HTR-8/SVneo (cell line): ENCODE data around the gene DGCR2.
A peak's percentile ranks its signal among the peaks of the same experiment; 100 is the strongest.
"Not testable (repeated sequence)": the region's sequence is repeated elsewhere in the genome, so short reads cannot be mapped to it uniquely, and the experiment has no call there.

Experiments used
- DNase-seq: peaks from one replicate; pipeline ENCODE4 v3.0.0; 2011; ENCODE audit warnings: low spot score, mixed read lengths; ENCODE audit not compliant: insufficient read length
- FAIRE-seq: peaks from 2 replicates; lab custom pipeline; 2011; peaks lifted over from hg19 to GRCh38; lab: Jason Lieb, UNC

DGCR2 gene, protein sequence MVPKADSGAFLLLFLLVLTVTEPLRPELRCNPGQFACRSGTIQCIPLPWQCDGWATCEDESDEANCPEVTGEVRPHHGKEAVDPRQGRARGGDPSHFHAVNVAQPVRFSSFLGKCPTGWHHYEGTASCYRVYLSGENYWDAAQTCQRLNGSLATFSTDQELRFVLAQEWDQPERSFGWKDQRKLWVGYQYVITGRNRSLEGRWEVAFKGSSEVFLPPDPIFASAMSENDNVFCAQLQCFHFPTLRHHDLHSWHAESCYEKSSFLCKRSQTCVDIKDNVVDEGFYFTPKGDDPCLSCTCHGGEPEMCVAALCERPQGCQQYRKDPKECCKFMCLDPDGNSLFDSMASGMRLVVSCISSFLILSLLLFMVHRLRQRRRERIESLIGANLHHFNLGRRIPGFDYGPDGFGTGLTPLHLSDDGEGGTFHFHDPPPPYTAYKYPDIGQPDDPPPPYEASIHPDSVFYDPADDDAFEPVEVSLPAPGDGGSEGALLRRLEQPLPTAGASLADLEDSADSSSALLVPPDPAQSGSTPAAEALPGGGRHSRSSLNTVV

DNA sequence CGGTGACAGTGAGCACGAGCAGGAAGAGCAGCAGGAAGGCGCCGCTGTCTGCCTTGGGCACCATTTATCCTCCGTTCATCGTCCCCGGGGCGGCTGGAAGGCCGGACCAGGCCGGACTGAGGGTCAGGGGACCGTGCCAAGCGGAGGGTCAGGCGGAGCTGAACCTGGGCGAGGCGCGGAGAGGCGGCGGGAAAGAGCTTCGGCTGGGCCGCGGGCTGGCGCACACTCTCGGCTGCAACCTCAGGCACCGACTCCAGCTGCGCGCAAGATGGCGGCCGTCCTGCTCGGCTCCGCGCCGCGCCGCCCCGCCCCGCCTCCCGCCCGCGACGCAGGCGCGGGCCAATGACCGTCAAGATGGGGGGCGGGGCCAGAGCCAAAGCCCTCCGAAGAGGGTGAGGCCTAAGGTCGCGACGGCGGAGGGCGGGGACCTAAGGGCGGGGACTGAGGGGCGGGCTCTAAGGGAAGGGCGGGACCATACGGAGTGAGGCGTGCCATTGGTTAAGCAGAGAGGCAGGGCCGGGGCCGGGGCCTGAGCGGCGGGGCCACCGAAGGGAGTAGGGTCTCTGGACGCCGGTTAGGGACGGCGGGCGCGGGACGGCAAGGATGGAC lies at the start of gene DGCR2:
DGCR2 (minus strand) TSS at position 270 of the 609 bp plus-strand sequence; CDS start at position 64, 206 bp downstream.
- peak; percentile 71 for FAIRE-seq
- peak; percentile 93 for DNase-seq

DNA sequence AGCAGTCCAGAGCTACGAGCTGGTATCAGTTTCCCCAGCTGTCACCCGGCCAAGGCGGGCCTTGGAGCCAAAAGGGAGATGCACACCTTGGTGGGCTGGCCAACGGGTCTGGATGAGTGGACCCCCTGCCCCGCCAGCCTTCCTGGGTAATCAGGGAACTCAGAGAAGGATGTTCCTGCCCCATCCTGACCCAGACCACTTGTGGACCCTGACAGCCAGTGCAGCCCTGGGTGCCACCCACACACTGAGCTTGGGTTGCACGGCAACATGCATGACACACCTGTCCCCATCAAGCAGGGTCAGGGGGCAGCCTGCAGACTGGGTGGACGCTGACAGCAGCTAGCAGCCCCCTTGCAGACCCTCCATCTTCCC lies 47.7 kb upstream of the DGCR2 start:
- FAIRE-seq (no peak), DNase-seq (no peak)

DNA sequence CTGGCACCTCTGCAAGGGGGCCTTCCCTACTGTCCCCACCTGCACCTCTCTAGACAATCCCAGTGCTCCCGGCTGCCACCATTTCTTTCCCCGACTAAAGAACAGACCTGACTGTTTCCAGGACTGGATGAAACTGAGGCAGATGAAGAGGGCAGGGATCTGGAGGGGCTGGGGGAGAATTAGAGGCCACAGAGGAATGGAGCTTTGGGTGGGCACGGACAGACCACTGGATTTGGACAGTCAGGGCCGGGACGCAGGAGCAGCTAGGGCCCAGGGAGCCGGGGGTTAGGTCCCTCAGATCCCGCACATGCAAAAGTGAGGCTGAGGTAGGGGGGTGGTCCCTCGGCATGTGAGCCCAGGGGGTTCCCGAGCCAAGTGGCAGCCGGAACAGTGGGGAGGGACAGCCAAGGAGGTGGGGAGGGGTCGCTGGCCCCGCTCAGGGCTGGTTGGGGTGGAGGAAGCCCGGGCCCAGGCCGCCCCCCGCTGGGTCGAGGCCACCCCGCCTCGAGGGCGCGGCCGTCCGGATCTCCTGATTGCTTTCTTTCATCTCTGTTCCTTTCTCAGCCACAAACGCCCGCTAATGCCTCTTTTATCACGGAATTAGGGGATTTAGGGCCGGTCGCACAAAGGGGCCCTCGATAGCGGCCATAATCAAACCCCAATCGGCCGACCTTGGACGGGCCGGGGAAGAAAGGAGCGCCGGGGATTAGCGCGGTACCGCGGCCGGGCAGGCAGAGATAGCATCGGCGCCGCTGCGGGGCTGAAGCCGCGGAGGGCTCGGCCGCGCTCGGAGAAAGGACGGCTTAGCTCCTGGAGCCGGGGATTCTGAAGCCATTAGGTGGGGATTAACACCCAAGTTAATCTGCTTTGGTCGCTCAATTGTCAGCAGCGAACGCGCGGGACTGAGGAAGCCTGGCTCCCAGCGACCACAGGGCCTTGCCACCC lies 47.1 kb upstream of the DGCR2 start:
- FAIRE-seq (no peak), DNase-seq (no peak)

DNA sequence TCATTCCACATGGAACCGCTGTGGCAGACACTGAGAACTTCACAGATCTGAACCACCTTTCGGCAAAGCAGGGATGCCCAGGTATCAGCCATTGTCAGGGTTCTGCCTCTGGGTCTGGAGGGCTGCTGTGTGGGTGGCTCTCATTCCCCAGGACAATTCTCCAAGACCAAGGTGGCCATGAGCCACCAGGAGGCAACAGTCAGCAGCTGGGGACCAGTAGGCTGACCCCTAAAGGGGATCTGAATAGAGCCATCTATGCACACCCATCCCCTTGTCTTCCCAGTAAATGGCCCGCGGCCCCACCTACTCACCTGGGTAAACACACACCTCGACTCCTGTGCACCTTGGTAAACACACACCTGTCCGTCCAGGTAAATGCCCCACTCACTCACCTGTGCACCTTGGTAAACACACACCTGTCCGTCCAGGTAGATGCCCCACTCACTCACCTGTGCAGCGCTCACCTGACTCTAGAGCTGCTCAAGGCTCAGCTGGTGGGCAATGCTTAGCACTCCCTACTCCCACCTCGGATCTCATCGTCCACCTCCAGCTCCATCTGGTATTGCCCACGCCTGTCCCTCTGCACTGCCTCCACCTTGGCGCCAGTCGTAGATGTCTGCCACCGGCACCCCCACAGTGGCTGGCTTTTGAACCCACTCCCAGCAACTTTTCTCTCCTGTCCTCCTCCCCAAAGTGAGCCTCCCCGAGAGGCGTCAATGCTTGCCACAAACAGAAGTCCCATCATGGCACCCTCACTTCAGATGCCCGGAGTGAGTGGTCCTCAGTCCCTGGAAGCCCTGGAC lies 46.1 kb upstream of the DGCR2 start:
- DNase-seq (no peak), FAIRE-seq (no peak)

DNA sequence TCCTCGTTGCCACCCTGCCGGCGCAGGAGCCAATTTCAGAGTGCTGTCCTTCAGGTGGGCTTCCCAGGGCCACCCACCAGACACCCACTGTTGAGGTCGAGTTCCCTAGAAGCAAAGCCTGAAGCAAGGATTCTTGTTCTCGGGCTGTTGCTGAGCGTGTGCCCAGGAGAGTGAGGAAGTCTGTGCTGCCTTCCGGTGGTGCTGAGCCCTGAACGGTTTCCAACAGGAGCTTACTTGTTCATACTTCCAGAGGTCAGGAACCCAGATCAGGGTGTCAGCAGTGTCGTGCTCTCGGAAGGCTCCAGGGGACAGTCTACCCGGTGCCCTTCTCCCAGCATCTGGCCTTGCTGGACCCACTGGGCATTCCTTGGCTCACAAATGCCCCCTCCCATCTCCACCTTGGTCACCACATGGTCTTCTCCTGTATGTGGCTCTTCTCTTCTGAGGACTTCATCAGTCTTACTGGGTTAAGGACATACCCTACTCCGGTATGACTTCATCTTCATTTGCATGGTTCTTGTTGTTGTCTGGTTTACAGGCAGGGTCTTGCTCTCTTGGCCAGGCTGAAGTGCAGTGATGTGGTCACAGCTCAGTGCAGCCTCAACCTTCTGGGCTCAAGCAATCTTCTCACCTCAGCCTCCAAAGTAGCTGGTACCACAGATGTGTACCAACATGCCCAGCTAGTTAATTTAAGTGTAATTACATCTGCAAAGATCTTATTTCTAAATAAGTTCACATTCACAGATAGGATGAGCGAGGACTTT lies 45.1 kb upstream of the DGCR2 start:
- no peak for DNase-seq
- no peak for FAIRE-seq

DNA sequence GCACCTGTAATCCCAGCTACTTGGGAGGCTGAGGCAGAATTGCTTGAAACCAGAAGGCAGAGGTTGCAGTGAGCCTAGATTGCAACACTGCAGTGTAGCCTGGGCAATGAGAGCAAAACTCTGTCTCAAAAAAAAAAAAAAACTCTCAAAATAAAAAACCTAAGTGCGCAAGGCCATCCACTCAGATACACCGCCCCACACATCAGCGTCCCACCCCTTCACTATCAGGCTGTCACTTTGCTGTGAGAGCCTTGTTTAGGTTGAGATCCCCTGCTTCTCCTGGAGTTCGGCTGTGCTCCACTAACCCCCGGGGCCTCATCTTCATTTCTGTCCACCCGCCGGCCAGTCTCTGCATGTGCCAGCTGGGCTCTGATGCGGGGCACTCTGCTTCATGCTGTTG lies 44.2 kb upstream of the DGCR2 start:
- no peak for FAIRE-seq

DNA sequence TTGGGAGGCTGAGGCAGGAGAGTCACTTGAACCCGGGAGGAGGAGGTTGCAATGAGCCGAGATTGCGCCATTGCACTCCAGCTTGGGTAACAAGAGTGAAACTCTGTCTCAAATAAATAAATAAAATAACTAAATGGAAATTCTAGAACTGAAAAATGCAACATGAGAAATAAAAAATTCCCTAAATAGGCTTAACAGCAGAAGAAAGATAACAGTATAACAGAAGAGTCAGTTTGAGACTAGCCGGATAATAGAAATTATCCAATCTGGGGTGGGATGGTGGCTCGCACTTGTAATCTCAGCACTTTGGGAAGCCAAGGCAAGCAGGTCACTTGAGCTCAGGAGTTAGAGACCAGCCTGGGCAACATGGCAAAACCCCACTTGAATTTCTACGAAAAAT lies 42.2 kb upstream of the DGCR2 start:
- no peak for FAIRE-seq
- no peak for DNase-seq

More for the DNA sequence above, 44.2 kb upstream of the DGCR2 start:
- DNase-seq, result no peak

DNA sequence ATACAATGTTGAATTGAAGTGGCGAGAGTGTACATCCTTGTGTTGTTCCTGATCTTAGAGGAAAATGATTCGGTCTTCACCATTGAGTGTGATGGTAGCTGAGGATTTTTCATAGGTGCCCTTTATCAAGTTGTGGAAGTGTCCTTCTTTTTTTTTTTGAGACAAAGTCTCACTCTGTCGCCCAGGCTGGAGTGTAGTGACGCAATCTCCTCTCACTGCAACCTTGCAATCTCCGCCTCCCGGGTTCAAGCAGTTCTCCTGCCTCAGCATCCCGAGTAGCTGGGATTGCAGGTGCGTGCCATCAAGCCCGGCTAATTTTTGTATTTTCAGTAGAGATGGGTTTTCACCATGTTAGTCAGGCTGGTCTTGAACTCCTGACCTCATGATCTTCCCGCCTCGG lies 36.4 kb upstream of the DGCR2 start:
- not testable (repeated sequence) for DNase-seq, FAIRE-seq

DNA sequence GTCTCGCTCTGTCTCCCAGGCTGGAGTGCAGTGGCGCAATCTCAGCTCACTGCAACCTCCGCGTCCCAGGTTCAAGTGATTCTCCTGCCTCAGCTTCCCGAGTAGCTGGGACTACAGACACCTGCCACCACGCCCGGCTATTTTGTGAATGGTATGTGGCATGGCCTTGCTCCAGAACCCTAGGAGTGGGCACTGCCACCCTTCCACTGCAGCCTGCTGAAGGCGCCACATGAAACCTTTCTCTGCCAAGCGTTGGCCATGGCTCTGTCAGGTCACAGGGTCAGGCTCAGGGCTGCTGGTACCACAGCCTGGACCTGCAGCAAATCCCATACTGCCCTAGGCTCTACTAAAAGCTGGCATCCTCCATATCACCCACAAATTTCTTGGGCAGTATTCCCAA lies 33.9 kb upstream of the DGCR2 start:
- not testable (repeated sequence) for FAIRE-seq, DNase-seq

DNA sequence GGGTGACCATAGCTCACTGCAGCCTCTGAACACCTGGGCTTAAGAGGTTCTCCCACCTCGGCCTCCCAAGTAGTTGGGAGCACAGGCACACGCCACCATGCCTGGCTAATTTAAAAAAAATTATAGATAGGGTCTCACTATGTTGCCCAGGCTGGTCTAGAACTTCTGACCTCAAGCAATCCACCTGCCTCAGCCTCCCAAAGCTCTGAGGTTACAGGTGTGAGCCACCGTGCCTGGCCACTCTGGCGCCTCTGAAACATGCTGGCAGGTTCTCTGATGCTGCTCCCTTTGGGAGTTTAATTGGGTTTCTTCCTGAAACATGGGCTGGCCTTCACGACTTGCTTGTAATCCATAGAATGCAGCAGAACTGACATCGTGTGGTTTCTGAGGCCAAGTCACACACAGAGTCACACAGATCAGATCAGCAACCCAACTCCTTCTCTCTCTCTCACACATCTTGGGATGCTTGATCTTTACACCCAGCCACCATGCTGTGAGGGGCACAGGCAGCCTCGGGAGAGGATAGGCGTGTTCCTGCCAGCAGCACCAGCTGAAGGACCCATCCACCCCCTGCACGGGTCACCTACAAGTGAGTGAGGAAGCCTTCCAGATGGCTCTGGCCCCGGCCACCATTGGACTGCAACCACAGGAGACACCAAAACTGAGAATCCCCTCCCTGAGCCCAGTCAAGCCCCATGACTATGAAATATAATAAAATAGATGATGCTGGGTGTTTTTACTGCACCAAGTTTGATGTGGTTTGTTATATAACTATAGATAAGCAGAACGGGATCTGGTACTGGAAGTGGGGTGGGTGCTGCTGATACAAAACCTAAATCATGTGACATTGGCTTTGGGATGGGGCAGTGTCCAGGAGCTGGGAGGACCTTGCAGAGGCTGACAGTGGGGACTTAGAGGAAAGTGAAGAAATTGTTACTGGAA lies 31.0 kb upstream of the DGCR2 start:
- FAIRE-seq (no peak), DNase-seq (no peak)

DNA sequence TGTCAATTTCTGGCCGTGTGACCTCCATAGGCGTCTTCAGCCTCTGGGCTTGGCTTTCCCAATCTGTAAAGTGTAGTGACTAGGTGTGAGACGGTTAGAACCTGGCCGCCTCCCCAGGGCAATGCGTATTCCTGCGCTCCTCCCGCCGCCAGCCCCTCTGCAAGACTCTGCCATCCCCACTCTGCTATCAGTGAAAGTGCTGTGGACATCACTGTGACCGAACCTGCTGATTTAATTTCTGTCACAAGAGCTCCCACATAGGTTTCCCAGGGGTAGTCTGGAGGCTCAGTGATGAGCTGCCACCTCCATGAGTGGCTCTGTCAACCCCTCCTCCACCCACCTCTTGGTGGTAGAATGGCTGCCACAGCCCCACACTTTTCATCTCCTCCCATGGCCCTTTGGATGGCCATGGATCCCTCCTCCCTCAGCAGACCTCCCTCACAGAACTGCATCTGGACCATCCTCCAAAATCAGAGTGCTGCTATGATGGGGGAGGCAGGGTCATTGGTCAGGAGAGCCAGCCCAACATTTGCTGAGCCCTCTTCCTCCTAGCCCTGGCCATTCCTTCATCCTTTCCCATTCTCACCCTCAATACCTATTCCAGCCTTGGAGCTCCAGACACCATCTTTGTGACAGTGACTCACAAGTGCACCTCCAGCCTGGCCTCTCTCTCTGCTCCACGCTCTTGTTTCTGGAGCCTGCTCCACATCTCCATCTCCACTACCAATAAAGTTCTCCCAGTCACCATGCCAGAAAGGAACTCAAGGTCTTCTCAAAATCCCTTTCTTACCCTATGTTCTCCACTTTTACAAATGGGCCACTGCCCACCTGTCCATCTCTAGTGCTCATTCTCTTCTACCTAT lies 29.3 kb upstream of the DGCR2 start:
- FAIRE-seq, result no peak
- no peak for DNase-seq

DNA sequence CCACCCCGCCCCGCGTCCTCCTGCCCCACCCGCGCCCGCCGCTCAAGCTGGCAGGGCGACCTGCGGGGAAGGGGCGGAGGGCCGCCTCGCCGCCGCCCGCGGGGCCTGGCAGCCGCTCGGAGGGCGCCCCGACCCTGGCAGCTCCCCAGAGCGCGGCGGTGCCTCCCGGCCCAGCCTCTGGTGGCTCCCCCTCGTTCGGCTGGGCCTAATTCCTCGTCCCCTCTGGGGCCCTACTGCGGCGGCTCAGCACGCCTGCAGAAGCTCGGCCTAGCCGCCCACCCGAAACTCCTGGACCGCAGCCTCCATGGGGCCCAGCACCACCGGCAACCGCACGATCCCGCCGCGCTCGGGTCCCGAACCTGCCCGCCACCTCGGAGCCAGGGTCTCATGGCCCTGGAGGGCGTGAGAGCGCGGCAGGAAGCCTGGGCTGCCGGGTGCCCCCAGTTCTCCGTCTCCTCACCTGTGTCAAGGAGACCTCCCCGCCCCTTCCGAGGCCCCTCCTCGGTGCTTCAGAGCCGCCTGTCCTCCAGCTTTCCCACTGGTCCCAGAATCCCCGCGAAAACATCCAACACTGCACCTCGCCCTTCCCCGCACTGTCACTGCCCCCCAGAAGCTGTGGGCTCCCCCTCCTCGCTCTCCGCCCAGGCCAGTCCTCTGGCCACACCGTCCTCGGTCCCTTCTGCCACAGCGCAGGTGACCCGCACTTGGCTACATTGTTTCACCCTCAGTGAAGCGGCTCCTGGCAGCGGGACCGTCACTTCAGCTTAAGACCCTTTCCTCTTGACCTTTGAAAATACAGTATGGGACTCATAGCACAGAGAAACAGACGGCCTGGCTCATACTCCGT lies 28.5 kb upstream of the DGCR2 start:
- FAIRE-seq, result no peak
- DNase-seq, result no peak

DNA sequence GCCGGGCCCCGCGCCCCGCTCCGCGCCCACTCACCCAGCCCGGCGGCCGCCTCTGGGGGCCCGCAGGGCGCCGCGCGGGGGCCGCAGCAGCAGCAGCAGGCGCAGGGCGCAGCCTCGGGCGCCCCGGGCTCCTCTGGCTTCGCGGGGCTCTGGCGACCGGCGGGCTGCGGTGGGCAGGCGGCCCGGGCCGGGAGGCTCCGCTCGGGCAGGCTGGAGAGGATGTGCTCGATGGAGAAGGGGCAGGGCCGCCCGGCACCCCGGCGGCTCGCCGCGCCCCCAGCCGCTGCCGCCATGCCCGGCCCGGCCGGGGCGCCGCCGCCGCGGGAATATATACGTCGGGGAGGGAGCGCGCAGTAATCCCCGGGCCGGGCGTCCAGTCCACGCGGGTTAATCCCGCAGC lies 27.8 kb upstream of the DGCR2 start, which contains the start of gene GSC2:
GSC2 (minus strand) TSS at position 302 of the 400 bp plus-strand sequence; CDS start at position 293, 9 bp downstream.
- FAIRE-seq, result no peak
- DNase-seq, result no peak

DNA sequence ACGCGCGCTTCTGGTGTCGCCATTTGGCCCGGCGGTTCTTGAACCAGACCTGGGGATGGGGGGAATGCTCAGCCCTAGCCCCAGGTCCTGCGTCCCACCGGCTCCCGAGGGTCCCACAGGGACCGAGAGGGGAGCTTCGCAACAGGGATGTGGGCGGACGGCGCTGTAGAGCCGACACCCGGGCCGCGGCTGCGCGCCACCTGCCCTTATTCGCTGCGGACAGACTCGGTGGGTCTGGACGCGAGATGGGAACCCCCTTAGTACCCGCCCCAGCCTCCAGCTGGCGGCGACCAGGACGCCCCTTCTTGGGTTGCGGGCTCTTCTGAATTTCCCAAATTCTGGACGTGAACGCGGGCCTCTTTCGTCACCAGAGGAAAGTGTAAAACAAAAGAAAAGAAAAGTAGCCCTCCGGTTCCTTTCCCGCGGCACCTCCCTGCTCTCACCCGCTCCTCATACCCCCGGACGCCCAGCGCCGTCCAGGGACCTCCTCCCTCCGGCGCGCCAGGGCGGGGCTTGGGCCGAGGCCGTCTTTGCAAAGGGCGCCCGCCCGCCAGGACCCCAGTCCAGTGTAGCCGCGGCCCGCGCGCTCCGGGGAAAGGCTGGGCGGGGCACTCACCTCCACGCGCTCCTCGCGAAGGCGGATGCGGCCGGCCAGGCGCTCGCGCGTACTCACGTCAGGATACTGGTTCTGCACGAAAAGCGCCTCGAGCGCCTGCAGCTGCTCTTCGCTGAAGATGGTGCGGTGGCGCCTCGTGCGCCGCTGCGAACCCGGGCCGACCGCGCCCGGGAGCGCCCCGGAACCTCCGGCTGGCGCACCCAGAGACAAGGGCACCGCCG lies 27.1 kb upstream of the DGCR2 start:
- no peak for DNase-seq

DNA sequence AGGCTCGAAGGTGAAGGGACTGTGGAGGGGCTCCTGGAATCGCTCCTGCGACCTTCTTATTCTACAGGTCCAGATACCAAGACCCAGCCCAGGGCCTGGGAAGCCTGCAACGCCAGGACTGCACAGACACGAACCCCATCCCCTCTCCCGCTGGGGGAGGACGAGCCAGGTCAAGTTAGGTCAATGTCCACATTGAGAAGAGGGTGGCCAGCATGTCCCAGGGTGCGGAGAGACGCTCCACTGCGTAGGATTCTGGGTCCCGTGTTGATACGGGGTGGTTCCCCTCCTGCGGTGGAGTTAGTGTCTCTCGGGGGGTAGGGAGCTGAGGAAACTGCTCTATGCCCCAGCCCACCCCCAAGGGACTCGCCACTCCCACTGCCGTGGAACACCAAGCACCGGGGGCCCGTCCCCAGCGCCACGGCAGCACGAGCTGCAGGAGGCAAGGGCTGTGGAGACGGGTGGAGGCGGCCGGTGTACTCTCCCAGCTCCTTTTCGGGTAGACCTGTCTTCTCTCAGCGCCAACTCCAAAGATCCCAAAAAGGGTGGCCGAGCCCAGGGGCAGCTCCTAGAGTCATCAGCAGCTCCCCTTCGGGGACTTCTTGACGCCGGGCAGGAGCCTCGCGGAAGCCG lies 26.3 kb upstream of the DGCR2 start:
- FAIRE-seq, result no peak

More for the DNA sequence above, 27.1 kb upstream of the DGCR2 start:
- FAIRE-seq, result no peak

More for the DNA sequence above, 26.3 kb upstream of the DGCR2 start:
- no peak for DNase-seq
